HepG2 (cell line): ENCODE measurements around the gene APOM. TPM values are rescaled to one million over a fixed set of nuclear protein-coding genes. Genes with fewer than 3 reads are reported as not detected.

ENCODE experiments used
- ATAC-seq: fragments of 200-7000 bp; cut with Tn5 transposase; 3 replicates; pipeline ENCODE4 v1.9.1; 2020; ENCODE audit warnings: mild to moderate bottlenecking, moderate library complexity
- BruUV-seq: library from RNA; stranded (reverse); fragments of 400-500 nt; replicated peaks from 2 replicates; lab custom pipeline; 2021; lab: Mats Ljungman, UMichigan
- CTCF ChIA-PET: fragments of 300-600 bp; formaldehyde crosslinking; extraction: SDS; loops from one replicate; lab custom pipeline; 2021; ENCODE audit warnings: low total read pairs, inconsistent platforms, low intra/inter-chr PET ratio; lab: Yijun Ruan, JAX
- POLR2A ChIA-PET: fragments of 350-600 bp; sonication (Branson Sonifier 250); formaldehyde crosslinking; loops from one replicate; lab custom pipeline; 2020; ENCODE audit warnings: antibody characterized with exemption, inconsistent platforms; lab: Yijun Ruan, JAX
- DNase-seq: peaks from one replicate; pipeline ENCODE4 v3.0.0-alpha.2; 2015; ENCODE audit warnings: low spot score
- FAIRE-seq: peaks from 3 replicates; lab custom pipeline; 2011; peaks lifted over from hg19 to GRCh38; lab: Jason Lieb, UNC
- H2AFZ ChIP-seq: one replicate; pipeline ENCODE4 v1.6.1; 2011; ENCODE audit warnings: low read length, inconsistent platforms
- H3K27ac ChIP-seq: fragments of 300-600 bp; 3 replicates; pipeline ENCODE4 v1.8.0; 2011; ENCODE audit warnings: mixed run types, mild to moderate bottlenecking, mixed read lengths, low read length, inconsistent platforms; ENCODE audit not compliant: insufficient read depth; ENCODE audit errors: extremely low read length
- H3K27me3 ChIP-seq, 2 experiments: fragments of 200-600 bp in 1 of 2; 2 replicates in 1 of 2; 3 replicates in 1 of 2; pipeline versions ENCODE4 v1.6.0 to v1.8.0; 2011; ENCODE audit warnings: low read length in 2 of 2, mild to moderate bottlenecking in 2 of 2, moderate library complexity in 2 of 2, inconsistent platforms in 1 of 2; ENCODE audit not compliant: insufficient read depth in 2 of 2, control insufficient read depth in 1 of 2
- H3K36me3 ChIP-seq, 2 experiments: fragments of 200-600 bp in 1 of 2; replicated peaks in 1 of 2; 2 replicates in 1 of 2; 3 replicates in 1 of 2; pipeline versions ENCODE4 v1.5.1 to v1.8.0; 2011; ENCODE audit warnings: low read length in 2 of 2, inconsistent platforms in 1 of 2; ENCODE audit not compliant: insufficient read depth in 2 of 2, control insufficient read depth in 1 of 2
- H3K4me1 ChIP-seq: 2 replicates; pipeline ENCODE4 v1.5.1; 2012; ENCODE audit warnings: low read length, inconsistent platforms; ENCODE audit not compliant: insufficient read depth
- H3K4me2 ChIP-seq: 2 replicates; pipeline ENCODE4 v1.6.0; 2011; ENCODE audit warnings: low read depth, low read length, inconsistent platforms
- H3K4me3 ChIP-seq, 3 experiments: fragments of 200-600 bp in 1 of 3; sonication (generic), shearing (Covaris generic) in 1 of 3; replicated peaks in 1 of 3; 2 replicates each; pipeline ENCODE4 v1.5.1; 2011 to 2016; ENCODE audit warnings: low read length in 3 of 3, inconsistent platforms in 2 of 3, low read depth in 2 of 3, mild to moderate bottlenecking in 2 of 3, control low read depth in 1 of 3, mixed read lengths in 1 of 3; ENCODE audit not compliant: insufficient read depth in 1 of 3
- H3K79me2 ChIP-seq: one replicate; pipeline ENCODE4 v1.6.1; 2011; ENCODE audit warnings: low read length, inconsistent platforms; ENCODE audit not compliant: insufficient read depth
- H3K9ac ChIP-seq: 2 replicates; pipeline ENCODE4 v1.6.0; 2011; ENCODE audit warnings: mild to moderate bottlenecking, low read depth, low read length, inconsistent platforms; ENCODE audit not compliant: insufficient read depth
- H3K9me3 ChIP-seq: 2 replicates; pipeline ENCODE4 v1.5.1; 2012; ENCODE audit warnings: mild to moderate bottlenecking, low read length
- H4K20me1 ChIP-seq: 2 replicates; pipeline ENCODE4 v1.6.0; 2011; ENCODE audit warnings: inconsistent platforms, mild to moderate bottlenecking, low read length, moderate library complexity; ENCODE audit not compliant: insufficient read depth
- ATM ChIP-seq: fragments of 450-650 bp; IDR thresholded peaks from 2 replicates; pipeline ENCODE4 v1.7.1; 2017; ENCODE audit warnings: mild to moderate bottlenecking, borderline replicate concordance
- ETV6 ChIP-seq: sonication (generic); formaldehyde crosslinking; conservative IDR thresholded peaks from 2 replicates; pipeline ENCODE4 v1.4.0; 2020; ENCODE audit warnings: missing genetic modification reagents
- MAFG ChIP-seq: sonication (generic); formaldehyde crosslinking; IDR thresholded peaks from 2 replicates; pipeline ENCODE4 v1.5.1; 2020; ENCODE audit warnings: mild to moderate bottlenecking, missing genetic modification reagents
- MEIS2 ChIP-seq: sonication (generic); formaldehyde crosslinking; IDR thresholded peaks from 2 replicates; pipeline ENCODE4 v1.9.0; 2021; ENCODE audit warnings: mild to moderate bottlenecking, missing genetic modification reagents
- NFRKB ChIP-seq: fragments of 450-650 bp; IDR thresholded peaks from 2 replicates; pipeline ENCODE4 v1.6.1; 2017
- PHF21A ChIP-seq: sonication (generic); formaldehyde crosslinking; IDR thresholded peaks from 2 replicates; pipeline ENCODE4 v1.5.0; 2020; ENCODE audit warnings: mild to moderate bottlenecking, missing genetic modification reagents
- SMARCE1 ChIP-seq: fragments of 450-650 bp; IDR thresholded peaks from 2 replicates; pipeline ENCODE4 v1.6.1; 2017; ENCODE audit warnings: borderline replicate concordance
- SUZ12 ChIP-seq: fragments of 150-350 bp; IDR thresholded peaks from 2 replicates; pipeline ENCODE4 v1.6.1; 2014; ENCODE audit warnings: low read depth, low read length
- TBL1XR1 ChIP-seq: fragments of 150-350 bp; IDR thresholded peaks from 2 replicates; pipeline ENCODE4 v1.6.1; 2014; ENCODE audit warnings: borderline replicate concordance, low read length; ENCODE audit not compliant: partially characterized antibody
- TSC22D2 ChIP-seq: sonication (generic); formaldehyde crosslinking; IDR thresholded peaks from 2 replicates; pipeline ENCODE4 v1.5.1; 2020; ENCODE audit warnings: missing genetic modification reagents, mild to moderate bottlenecking, borderline replicate concordance
- ZEB1 ChIP-seq: IDR thresholded peaks from 2 replicates; pipeline ENCODE4 v1.6.1; 2012; ENCODE audit warnings: mild to moderate bottlenecking, low read depth, inconsistent platforms; ENCODE audit not compliant: insufficient replicate concordance
- ZNF251 ChIP-seq: sonication (generic); formaldehyde crosslinking; IDR thresholded peaks from 2 replicates; pipeline ENCODE4 v1.9.0; 2021; ENCODE audit warnings: mild to moderate bottlenecking, missing genetic modification reagents
- ZNF274 ChIP-seq: sonication (generic); formaldehyde crosslinking; IDR thresholded peaks from 2 replicates; pipeline ENCODE4 v1.5.1; 2020; ENCODE audit warnings: mild to moderate bottlenecking, missing genetic modification reagents
- ZNF441 ChIP-seq: sonication (generic); formaldehyde crosslinking; IDR thresholded peaks from 2 replicates; pipeline ENCODE4 v1.7.0; 2021; ENCODE audit warnings: missing genetic modification reagents, borderline replicate concordance
- ZNF629 ChIP-seq: sonication (generic); formaldehyde crosslinking; conservative IDR thresholded peaks from 2 replicates; pipeline ENCODE4 v1.5.0; 2020; ENCODE audit warnings: missing genetic modification reagents
- ZNF777 ChIP-seq: sonication (generic); formaldehyde crosslinking; IDR thresholded peaks from 2 replicates; pipeline ENCODE4 v1.4.0; 2020; ENCODE audit warnings: missing genetic modification reagents
- WGBS: methylation state at CpG from one replicate; pipeline ENCODE4 v1.1.6; 2017; ENCODE audit warnings: low lambda C conversion rate; 5-methylcytosine and 5-hydroxymethylcytosine counted together
- in situ Hi-C: cut with HindIII; loops from 2 replicates; pipeline ENCODE4 v1.10.0; 2017; ENCODE audit warnings: low pct_unique_long_range_greater_than_20kb; ENCODE audit not compliant: extremely low pct_ligation_motif_present
- intact Hi-C: fragments of 100-400 bp; cut with micrococcal nuclease; formaldehyde crosslinking; loops from one replicate; pipeline ENCODE4 v1.10.0; 2022; ENCODE audit not compliant: unreplicated experiment
- polyA plus RNA-seq, 8 experiments: library from polyadenylated mRNA; depleted of rRNA in 3 of 8; stranded (reverse) in 7 of 8; unstranded in 1 of 8; fragments of >200 nt; fragmentation: Illumina TruSeq in 4 of 8; extraction: Trizol in 4 of 8; gene quantifications; 2 replicates each; pipeline versions ENCODE4 v1.2.1 to v1.2.3, GENCODE V29; 2011 to 2016; ENCODE audit warnings: low read depth in 4 of 8, missing spikeins in 1 of 8, mixed read lengths in 1 of 8; ENCODE audit not compliant: insufficient read depth in 1 of 8
- total RNA-seq, 5 experiments: library from RNA; depleted of rRNA; stranded (reverse); fragments of >200 nt; fragmentation: Illumina TruSeq; extraction: Trizol; gene quantifications; 2 replicates each; pipeline ENCODE4 v1.2.3, GENCODE V29; 2016; ENCODE audit warnings: low read depth in 1 of 5
- TF ChIP-seq, protein P1 (sequence below): sonication (generic); formaldehyde crosslinking; IDR thresholded peaks from 2 replicates; pipeline ENCODE4 v1.8.1; 2023; ENCODE audit warnings: mild to moderate bottlenecking, missing genetic modification reagents, borderline replicate concordance
- TF ChIP-seq, protein P2 (sequence below): sonication (generic); formaldehyde crosslinking; IDR thresholded peaks from 2 replicates; pipeline ENCODE4 v1.4.0; 2020; ENCODE audit warnings: low read depth, mild to moderate bottlenecking, missing genetic modification reagents
- TF ChIP-seq, protein P3 (sequence below): sonication (generic); formaldehyde crosslinking; IDR thresholded peaks from 2 replicates; pipeline ENCODE4 v1.8.0; 2022; ENCODE audit warnings: missing genetic modification reagents, mild to moderate bottlenecking, moderate library complexity, borderline replicate concordance

Gene APOM
- total and polyA plus RNA-seq, 2 of the 13 experiments (the other 11 are each of a cell fraction or from before 2014, with no cell fraction given), result 98.2 to 1,140 TPM

DNA sequence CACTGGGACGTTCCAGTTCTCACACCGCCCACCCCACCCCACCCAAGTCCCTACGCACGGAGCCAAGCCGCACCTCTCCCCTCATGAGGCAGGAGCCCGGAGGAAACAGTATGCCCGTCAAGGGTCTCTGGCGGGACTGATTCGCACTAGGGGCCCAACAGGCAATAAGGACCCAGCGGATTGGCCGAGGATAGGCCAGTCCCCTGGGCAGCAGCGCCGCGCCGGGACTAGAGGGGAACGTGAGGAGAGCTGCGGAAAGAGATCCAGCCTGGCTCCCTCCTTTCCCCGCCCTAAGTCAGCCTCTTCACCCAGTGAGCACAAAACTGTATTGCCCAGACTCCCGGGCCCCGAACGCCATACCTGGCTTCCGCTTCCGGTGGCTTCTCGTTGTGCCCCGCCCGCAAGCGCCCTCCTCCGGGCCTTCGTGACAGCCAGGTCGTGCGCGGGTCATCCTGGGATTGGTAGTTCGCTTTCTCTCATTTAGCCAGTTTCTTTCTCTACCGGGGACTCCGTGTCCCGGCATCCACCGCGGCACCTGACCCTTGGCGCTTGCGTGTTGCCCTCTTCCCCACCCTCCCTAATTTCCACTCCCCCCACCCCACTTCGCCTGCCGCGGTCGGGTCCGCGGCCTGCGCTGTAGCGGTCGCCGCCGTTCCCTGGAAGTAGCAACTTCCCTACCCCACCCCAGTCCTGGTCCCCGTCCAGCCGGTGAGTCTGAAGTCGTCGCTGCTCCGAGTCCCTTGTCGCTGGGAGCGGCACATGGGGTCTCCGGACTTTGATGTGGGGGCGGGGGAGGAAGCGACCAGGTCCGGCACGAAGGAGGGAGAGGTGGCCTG lies 10.0 kb downstream of the APOM start, which contains the start of gene CSNK2B:
CSNK2B (plus strand) TSS at position 580 of the 836 bp plus-strand sequence. CDS start 752 bp downstream, outside the sequence.
- H3K79me2 ChIP-seq, result peaks cover 58% of the 10 kb centered on the region
- intact Hi-C loops, result loop anchor here (1.0 to 5.0 kb wide), 3 partner anchors 43 to 167 kb away; partner anchors contain the start of gene PRRC2A
- no TSS peak for BruUV-seq
- TF ChIP-seq, protein P1, sequence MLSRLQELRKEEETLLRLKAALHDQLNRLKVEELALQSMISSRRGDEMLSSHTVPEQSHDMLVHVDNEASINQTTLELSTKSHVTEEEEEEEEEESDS (CRISPR knock-in tag), result 0 out of 2 replicates have a peak, but pooled peaks have one; percentile 33
- TF ChIP-seq ETV6 (CRISPR knock-in tag) (no peak), ATM (no peak), PHF21A (0 out of 2 replicates have a peak, but pooled peaks have one; percentile 11), ZNF629 (no peak; the same call in 1 of the 2 replicates), ZNF441 (CRISPR knock-in tag) (no peak), ZNF777 (CRISPR knock-in tag) (no peak; the same call in 1 of the 2 replicates), TSC22D2 (CRISPR knock-in tag) (no peak), ZNF274 (peak; percentile 37; the same call in 1 of the 2 replicates), TBL1XR1 (peak; percentile 88), MAFG (CRISPR knock-in tag) (no peak), SUZ12 (peak; percentile 92), SMARCE1 (no peak), MEIS2 (peak; percentile 84), ZNF251 (CRISPR knock-in tag) (no peak), NFRKB (no peak), ZEB1 (no peak)
- TF ChIP-seq, protein P2, sequence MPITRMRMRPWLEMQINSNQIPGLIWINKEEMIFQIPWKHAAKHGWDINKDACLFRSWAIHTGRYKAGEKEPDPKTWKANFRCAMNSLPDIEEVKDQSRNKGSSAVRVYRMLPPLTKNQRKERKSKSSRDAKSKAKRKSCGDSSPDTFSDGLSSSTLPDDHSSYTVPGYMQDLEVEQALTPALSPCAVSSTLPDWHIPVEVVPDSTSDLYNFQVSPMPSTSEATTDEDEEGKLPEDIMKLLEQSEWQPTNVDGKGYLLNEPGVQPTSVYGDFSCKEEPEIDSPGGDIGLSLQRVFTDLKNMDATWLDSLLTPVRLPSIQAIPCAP (CRISPR knock-in tag), result no peak
- TF ChIP-seq, protein P3, sequence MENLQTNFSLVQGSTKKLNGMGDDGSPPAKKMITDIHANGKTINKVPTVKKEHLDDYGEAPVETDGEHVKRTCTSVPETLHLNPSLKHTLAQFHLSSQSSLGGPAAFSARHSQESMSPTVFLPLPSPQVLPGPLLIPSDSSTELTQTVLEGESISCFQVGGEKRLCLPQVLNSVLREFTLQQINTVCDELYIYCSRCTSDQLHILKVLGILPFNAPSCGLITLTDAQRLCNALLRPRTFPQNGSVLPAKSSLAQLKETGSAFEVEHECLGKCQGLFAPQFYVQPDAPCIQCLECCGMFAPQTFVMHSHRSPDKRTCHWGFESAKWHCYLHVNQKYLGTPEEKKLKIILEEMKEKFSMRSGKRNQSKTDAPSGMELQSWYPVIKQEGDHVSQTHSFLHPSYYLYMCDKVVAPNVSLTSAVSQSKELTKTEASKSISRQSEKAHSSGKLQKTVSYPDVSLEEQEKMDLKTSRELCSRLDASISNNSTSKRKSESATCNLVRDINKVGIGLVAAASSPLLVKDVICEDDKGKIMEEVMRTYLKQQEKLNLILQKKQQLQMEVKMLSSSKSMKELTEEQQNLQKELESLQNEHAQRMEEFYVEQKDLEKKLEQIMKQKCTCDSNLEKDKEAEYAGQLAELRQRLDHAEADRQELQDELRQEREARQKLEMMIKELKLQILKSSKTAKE (CRISPR knock-in tag), result no peak

More for the DNA sequence above, 10.0 kb downstream of the APOM start, which contains the start of gene CSNK2B:
- H3K27me3 ChIP-seq, result no peaks in the 10 kb centered on the region; a peak in 1 of 5 replicates
- no peak within 1 kb of the TSS for H2AFZ ChIP-seq
- in situ Hi-C loops, result no loop called here
- H3K4me2 ChIP-seq, result peak within 1 kb of the TSS; percentile 94
- FAIRE-seq, result peak; percentile 84
- H3K9ac ChIP-seq, result peak within 1 kb of the TSS; percentile 98
- ATAC-seq, result peak; percentile 83
- no peaks in the 10 kb centered on the region for H4K20me1 ChIP-seq
- POLR2A ChIA-PET, result interaction anchor here (0.6 to 7.4 kb wide), 28 partner anchors 12 to 512 kb away, joined by 3 to 438 read pairs (median 4); partner anchors contain the start of genes ABHD16A, APOM, ATP6V1G2 and BAG6
- H3K27ac ChIP-seq, result peak within 1 kb of the TSS; percentile 99
- peak within 1 kb of the TSS; percentile 93 to 98 (median 94) for H3K4me3 ChIP-seq
- DNase-seq, result peak; percentile 99
- WGBS, result 1% methylated on average over 55 of the region's 63 CpGs
- H3K9me3 ChIP-seq, result no peaks in the 10 kb centered on the region
- H3K4me1 ChIP-seq, result peaks cover 71% of the 10 kb centered on the region
- peaks cover 25 to 48% of the 10 kb centered on the region in 2 experiments for H3K36me3 ChIP-seq
- CTCF ChIA-PET, result no interaction called here
